T47D (cell line): ENCODE data around the gene ZSWIM4.
A peak's percentile ranks its signal among the peaks of the same experiment; 100 is the strongest.
"Not testable (repeated sequence)": the region's sequence is repeated elsewhere in the genome, so short reads cannot be mapped to it uniquely, and the experiment has no call there.

ENCODE experiments used
- DNase-seq, 2 experiments: peaks; one replicate each; pipeline versions ENCODE4 v3.0.0 to v3.0.0-alpha.2; 2011 to 2012; ENCODE audit warnings: low read depth in 1 of 2, low spot score in 1 of 2
- JUND ChIP-seq: IDR thresholded peaks from 2 replicates; pipeline ENCODE4 v1.6.1; 2012; ENCODE audit warnings: low read depth
- in situ Hi-C: cut with HindIII; loops from 2 replicates; pipeline ENCODE4 v1.10.0; 2016; ENCODE audit warnings: low sequenced_read_pairs, low pct_unique_long_range_greater_than_20kb

The ZSWIM4 gene

DNA sequence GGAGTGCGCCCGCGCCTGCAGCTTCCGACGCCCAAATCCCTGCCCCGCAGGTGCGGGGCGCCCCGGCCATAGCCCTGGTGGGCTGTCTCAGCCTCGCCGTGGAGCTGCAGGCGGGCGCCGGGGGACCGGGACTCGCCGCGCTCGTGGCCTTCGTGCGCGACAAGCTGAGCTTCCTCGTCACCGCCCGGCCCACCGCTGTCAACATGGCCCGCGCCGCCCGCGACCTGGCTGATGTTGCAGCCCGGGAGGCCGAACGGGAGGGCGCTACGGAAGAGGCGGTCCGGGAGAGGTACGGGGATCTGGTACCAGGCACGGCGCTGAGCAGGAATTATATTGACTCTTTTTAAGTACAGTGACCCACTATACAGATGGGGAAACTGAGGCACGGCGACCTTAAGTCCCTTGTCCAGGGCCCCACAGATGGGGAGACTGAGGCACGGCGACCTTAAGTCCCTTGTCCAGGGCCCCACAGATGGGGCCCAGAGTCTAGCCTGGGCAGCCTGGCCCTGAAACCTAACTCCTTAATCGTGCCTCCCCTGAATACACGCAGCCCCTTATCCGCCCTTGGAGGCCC, 30.3 kb upstream of the ZSWIM4 start:
- TF ChIP-seq JUND: no peak
- in situ Hi-C loops: no loop called here
- no peak for DNase-seq

DNA sequence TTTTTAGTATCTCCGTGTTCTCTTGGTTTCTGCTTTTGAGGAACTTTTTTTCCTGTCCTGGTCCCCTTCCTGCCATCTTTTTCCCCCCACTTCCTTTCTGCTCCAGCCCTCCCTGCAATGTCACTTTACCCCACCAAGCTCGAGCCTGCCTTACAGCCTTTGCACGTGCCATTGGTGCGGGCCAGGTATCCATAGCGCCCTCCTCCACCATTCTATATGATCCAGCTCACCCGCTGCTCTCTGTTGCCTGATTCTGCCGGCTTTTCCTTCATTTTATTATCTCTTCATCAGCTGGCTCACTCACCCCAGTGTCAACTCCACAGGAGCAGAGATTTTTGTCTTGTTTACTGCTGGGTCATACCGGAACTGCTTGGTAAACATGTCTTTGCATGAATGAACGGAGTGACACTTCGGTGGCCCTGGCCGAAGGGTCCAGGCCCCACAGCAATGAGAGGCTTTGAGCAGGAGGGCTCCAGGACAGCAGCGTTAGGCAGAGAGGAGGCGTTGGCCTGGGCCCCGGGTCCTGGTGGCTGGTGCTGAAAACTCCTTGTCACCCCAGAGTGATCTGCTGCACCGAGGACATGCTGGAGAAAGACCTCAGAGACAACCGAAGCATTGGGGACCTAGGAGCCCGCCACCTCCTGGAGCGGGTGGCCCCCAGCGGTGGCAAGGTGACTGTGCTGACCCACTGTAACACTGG, 29.7 kb upstream of the ZSWIM4 start:
- TF ChIP-seq JUND: no peak
- in situ Hi-C loops: no loop called here
- peak; percentile 13 to 23 for DNase-seq

DNA sequence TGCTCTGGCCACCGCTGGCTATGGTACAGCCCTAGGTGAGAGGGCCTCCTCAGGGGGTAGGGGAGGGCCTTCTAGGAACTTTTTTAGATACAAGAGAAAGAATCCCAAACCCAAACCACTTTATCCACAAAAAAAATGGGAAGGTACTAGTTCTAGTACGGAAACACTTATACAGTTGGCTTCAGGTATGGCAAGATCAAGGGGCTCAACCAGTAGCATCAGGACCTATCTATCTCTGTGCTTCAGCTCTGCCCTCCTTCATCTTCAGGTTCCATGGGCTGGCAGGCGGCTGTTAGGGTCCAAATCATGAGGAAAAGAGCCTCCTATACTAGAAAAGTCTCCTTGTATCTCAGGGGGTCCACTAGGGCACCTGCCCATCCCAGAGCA, 29.2 kb upstream of the ZSWIM4 start:
- TF ChIP-seq JUND: no peak
- in situ Hi-C loops: no loop called here
- no peak for DNase-seq

DNA sequence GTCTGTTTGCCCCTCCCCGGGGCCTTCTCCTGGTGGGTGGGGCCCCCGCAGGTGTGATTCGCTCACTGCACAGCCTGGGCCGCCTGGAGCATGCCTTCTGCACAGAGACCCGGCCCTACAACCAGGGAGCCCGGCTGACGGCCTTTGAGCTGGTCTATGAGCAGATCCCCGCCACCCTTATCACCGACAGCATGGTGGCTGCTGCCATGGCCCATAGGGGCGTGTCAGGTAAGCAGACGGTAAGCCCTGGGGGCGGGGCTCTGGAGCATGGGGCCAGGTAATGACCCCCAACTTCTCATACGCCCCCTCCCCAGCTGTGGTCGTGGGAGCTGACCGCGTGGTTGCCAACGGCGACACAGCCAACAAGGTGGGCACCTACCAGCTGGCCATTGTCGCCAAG, 26.7 kb upstream of the ZSWIM4 start:
- no peak for DNase-seq
- TF ChIP-seq JUND: no peak
- in situ Hi-C loops: no loop called here

DNA sequence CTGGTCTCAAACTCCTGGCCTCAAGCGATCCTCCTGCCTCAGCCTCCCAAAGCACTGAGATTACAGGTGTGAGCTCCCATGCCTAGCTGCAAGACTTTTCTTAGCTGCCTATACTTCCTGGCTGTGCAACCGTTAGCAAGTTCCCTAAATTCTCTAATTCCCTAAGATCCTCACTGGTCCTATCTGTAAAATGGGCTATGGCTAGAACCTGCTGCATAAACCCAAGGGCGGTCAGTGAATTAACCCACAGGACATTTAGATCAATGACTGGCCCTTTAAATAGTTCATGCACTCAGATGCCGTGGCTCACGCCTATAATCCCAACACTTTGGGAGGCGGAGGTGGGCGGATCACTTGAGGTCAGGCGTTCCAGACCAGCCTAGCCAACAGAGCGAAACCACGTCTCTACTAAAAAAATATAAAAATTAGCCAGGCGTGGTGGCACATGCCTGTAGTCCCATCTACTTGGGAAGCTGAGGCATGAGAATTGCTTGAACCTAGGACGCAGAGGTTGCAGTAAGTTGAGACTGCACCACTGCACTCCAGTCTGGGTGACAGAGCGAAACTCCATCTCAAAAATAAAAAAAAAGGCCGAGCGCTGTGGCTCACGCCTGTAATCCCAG, 25.1 kb upstream of the ZSWIM4 start:
- no peak for DNase-seq
- in situ Hi-C loops: no loop called here
- no peak for TF ChIP-seq JUND

DNA sequence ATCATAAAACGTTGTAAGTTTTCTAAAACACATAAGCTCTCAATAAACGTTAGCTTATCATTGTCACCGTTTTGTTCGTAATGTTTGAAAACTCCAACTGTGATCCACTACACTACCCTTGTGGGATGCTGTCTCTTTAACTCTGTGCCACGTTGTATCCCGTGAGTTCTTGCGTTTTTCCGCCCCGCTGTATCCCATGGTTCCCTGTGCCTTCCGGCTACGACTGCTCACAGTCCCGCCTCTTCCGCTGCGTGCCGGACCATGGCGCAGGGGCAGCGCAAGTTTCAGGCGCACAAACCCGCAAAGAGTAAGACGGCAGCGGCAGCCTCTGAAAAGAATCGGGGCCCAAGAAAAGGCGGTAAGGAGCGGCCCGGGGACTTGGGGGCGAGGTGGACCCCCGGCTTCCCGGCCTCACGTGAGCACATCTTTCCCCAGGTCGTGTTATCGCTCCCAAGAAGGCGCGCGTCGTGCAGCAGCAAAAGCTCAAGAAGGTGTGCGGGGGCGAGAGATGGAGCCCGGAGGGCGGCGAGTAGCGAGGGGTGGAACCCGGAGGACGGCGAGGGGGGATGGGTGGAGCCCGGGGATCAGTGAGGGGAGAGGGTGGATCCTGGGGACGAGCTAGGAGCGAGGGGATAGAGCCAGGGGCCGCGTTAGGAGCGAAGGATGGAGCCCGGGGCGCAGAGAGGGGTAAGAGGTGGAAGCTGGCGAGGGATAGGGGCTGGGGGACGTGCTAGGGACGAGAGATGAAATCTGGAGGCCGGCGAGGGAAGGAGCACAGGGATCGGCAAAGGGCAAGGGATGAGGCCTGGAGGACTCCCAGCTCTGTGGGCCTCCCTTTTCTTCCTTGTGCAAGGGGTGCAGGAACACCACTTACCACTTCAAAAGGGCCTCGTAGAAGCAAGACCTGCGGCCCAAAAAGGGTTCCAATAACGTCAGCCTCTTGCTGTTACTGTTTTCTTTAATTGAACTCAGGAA, 20.7 kb upstream of the ZSWIM4 start, which contains the start of gene C19orf53:
C19orf53 (plus strand) TSS at position 240 of the 975 bp plus-strand sequence; CDS start at position 262, 22 bp downstream.
- in situ Hi-C loops: no loop called here
- peak; percentile 84 to 91 for DNase-seq
- no peak for TF ChIP-seq JUND

DNA sequence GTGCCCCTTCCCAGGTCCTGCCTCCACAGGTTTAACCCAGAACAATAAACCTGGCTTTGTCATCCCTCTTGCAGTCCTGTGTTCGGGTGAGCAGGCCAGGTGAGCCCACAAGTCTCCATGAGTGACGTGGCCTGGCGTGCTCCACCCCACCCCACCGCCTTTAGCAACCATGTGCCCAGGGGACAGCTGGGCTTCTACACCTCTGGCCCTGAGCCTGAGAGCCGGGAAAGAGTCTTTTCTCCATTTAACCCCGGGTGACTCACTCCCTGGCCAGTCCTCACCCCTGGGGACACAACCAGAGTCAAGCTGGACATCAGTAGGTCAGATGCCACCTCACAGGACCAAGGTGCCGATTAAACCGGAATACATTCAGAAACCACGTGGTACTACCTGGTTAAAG, 16.8 kb upstream of the ZSWIM4 start:
- no peak for TF ChIP-seq JUND
- no peak for DNase-seq
- in situ Hi-C loops: no loop called here

DNA sequence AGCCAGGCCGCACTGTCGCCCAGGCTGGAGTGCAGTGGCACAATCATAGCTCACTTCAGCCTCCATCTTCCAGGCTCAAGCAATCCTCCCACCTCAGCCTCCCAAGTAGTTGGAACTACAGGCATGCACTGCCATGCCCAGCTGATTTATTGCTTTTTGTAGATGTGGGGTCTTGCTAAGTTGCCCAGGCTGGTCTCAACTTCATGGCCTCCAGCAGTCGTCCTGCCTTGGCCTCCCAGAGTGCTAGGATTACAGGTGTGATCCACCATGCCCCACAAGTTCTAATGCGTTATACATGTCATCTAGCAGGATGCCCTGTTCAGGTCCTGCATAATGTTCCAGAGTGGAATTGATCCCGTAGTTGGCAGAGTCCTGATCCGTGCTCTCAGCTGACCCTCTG, 16.4 kb upstream of the ZSWIM4 start:
- DNase-seq: no peak
- in situ Hi-C loops: no loop called here
- no peak for TF ChIP-seq JUND

DNA sequence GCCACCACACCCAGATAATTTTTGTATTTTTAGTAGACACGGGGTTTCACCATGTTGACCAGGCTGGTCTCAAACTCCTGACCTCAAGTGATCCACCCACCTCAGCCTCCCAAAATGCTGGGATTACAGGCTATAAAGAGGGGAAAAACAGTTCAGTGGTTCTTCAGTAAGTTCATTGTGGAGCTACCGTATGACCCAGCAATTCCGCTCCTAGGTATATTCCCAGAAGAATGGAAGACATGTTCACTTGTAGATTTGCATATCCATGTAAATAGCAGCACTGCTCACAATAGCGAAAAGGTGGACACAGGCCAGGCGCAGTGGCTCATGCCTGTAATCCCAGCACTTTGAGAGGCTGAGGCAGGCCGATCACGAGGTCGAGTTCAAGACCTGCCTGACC, 15.4 kb upstream of the ZSWIM4 start:
- DNase-seq, in situ Hi-C loops: not testable (repeated sequence)

DNA sequence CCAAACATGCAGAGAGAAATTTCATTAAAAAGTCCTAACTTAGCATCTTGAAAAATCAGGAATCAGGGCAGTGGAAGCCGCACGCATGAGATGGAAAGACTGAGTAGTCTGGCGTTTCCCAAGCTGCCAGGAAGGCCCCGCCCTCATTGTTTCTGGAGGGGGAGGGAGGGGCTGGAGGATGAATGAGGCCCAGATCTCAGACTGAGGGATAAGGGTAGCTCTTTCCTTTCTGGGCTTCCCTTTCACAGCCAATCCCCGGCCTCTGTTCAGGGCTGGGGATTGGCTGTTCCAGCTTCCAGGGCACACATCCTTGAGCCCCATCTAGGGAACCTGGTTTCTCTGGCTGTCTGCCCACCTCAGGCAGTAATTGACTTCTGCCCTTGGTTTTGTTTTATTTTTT, 13.7 kb upstream of the ZSWIM4 start:
- no peak for DNase-seq
- in situ Hi-C loops: no loop called here
- no peak for TF ChIP-seq JUND

DNA sequence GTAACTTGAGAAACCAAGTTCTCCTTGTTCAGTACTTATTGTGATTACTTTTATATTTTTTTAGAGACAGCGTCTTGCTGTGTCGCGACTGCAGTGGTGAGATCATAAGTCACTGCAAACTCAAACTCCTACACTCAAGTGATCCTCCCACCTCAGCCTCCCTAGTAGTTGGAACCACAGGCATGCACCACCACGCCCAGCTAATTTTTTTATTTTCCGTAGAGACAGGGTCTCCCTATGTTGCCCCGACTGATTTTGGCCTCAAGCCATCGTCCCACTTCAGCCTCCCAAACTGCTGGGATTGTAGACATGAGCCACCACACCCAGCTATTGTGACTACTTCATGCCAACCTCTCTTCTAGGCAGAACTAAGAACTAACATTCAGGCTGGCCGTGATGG, 12.7 kb upstream of the ZSWIM4 start:
- no peak for DNase-seq
- no peak for TF ChIP-seq JUND
- in situ Hi-C loops: no loop called here
